ENCODE measurements around the gene FNDC1.

FNDC1 gene

DNA sequence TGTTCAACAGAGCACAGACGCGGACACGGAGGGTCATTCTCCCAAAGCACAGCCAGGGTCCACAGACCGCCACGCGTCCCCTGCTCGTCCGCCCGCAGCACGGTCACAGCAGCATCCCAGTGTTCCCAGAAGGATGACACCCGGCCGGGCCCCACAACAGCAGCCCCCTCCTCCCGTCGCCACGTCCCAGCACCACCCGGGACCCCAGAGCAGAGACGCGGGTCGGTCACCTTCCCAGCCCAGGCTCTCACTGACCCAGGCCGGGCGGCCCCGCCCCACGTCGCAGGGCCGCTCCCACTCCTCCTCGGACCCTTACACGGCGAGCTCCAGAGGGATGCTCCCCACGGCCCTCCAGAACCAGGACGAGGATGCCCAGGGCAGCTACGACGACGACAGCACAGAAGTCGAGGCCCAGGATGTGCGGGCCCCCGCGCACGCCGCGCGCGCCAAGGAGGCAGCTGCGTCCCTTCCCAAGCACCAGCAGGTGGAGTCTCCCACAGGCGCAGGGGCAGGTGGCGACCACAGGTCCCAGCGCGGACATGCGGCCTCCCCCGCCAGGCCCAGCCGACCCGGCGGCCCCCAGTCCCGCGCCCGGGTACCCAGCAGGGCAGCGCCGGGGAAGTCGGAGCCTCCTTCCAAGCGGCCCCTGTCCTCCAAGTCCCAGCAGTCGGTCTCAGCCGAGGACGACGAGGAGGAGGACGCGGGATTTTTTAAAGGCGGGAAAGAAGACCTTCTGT is 64.3 kb downstream of the FNDC1 start:
- H3K9ac ChIP-seq (ENCODE audit: low read depth, low read length): peak overlapping the region; percentile 58

DNA sequence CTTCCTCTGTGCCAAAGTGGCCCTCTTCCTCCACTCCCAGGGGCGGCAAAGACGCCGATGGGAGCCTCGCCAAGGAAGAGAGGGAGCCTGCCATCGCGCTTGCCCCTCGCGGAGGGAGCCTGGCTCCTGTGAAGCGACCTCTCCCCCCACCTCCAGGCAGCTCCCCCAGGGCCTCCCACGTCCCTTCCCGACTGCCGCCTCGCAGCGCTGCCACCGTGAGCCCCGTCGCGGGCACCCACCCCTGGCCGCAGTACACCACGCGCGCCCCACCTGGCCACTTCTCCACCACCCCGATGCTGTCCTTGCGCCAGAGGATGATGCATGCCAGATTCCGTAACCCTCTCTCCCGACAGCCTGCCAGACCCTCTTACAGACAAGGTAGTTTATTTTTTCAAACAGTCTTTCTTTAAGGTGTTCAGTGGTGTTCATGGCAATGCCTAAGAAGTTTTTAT is 64.9 kb downstream of the FNDC1 start:
- no peak overlapping the region for H3K27ac ChIP-seq (ENCODE audit: low read depth, low read length)
- H3K9ac ChIP-seq (ENCODE audit: low read depth, low read length): peak overlapping the region; percentile 58
- peak overlapping the region; percentile 56 for H3K4me3 ChIP-seq (ENCODE audit: low read length)
- no peaks in the 10 kb centered on the region for H3K4me1 ChIP-seq (ENCODE audit: insufficient read depth, low read length)
- H3K27me3 ChIP-seq (ENCODE audit: insufficient read depth, low read length): peaks cover 59% of the 10 kb centered on the region
- H3K36me3 ChIP-seq (ENCODE audit: insufficient read depth, low read length): no peaks in the 10 kb centered on the region
- 29% methylated on average over 26 of the region's 26 CpGs for WGBS
- H3K9me3 ChIP-seq (ENCODE audit: insufficient read depth, low read depth, low read length): no peaks in the 10 kb centered on the region

More for the DNA sequence above, 64.3 kb downstream of the FNDC1 start:
- H3K27ac ChIP-seq (ENCODE audit: low read depth, low read length): no peak overlapping the region
- H3K27me3 ChIP-seq (ENCODE audit: insufficient read depth, low read length): peaks cover 59% of the 10 kb centered on the region
- H3K9me3 ChIP-seq (ENCODE audit: insufficient read depth, low read depth, low read length): no peaks in the 10 kb centered on the region
- H3K4me1 ChIP-seq (ENCODE audit: insufficient read depth, low read length): no peaks in the 10 kb centered on the region
- peak overlapping the region; percentile 56 for H3K4me3 ChIP-seq (ENCODE audit: low read length)
- WGBS: 17% methylated on average over 65 of the region's 66 CpGs
- no peaks in the 10 kb centered on the region for H3K36me3 ChIP-seq (ENCODE audit: insufficient read depth, low read length)

DNA sequence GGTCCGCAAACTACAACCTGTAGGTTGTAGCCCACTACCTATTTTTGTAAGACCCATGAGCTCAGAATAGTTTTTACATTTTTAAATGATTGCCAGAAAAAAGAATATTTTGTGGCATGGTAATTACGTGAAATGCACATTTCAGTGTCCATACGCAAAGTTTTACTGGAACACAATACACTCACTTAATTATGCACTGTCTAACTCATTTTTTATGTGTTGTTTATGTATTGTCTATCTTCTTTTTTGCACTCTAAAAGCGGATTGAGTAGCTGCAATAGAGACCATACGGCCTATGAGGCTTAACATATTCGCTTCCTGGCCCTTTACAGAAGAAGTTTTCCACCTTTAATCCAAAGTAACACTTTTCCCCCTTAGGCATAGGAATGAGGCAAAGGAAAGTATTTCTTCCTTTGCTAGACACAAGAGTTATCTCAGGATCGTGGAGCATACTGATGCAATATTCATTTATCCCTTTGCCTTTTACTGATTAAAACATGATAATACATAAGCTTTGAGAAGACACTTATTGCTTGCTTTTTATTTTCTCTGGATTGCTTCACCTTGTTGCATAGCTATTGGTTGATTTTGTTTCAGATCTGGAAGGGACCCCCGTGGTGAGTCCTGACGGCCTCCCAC is 69.8 kb downstream of the FNDC1 start:
- Histone ChIP-seq H3K4me1 (ENCODE audit: insufficient read depth, low read length) (no peaks in the 10 kb centered on the region), H3K4me3 (ENCODE audit: low read length) (no peak overlapping the region), H3K36me3 (ENCODE audit: insufficient read depth, low read length) (no peaks in the 10 kb centered on the region), H3K27me3 (ENCODE audit: insufficient read depth, low read length) (peaks cover 27% of the 10 kb centered on the region), H3K9me3 (ENCODE audit: insufficient read depth, low read depth, low read length) (no peaks in the 10 kb centered on the region), H3K27ac (ENCODE audit: low read depth, low read length) (no peak overlapping the region), H3K9ac (ENCODE audit: low read depth, low read length) (no peak overlapping the region)
- WGBS: 83% methylated on average over 7 of the region's 9 CpGs

DNA sequence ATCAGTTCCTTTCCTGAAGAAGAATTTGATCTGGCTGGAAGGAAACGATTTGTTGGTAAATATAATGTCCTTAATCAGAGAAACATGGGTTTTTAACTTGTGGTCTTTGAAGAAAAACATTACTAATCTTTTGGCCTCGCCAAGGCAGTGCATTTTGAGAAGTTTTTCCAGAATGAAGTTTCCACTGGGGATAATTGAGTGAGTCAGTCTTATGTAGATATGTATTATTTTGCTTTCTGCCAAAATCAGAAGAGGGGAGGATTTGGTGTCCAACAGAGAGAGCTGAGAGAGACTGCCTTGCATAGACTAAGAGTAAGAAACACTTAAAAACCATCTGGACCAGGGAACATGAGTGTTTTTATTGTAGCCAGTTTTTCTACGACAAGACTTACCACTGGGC is 79.9 kb downstream of the FNDC1 start:
- Histone ChIP-seq H3K27ac (ENCODE audit: low read depth, low read length) (no peak overlapping the region), H3K4me3 (ENCODE audit: low read length) (no peak overlapping the region), H3K9ac (ENCODE audit: low read depth, low read length) (no peak overlapping the region), H3K36me3 (ENCODE audit: insufficient read depth, low read length) (no peaks in the 10 kb centered on the region), H3K9me3 (ENCODE audit: insufficient read depth, low read depth, low read length) (no peaks in the 10 kb centered on the region), H3K4me1 (ENCODE audit: insufficient read depth, low read length) (peaks cover 2% of the 10 kb centered on the region; the same call in 1 of the 2 replicates), H3K27me3 (ENCODE audit: insufficient read depth, low read length) (no peaks in the 10 kb centered on the region)
- 78% methylated on average over 3 of the region's 3 CpGs for WGBS

DNA sequence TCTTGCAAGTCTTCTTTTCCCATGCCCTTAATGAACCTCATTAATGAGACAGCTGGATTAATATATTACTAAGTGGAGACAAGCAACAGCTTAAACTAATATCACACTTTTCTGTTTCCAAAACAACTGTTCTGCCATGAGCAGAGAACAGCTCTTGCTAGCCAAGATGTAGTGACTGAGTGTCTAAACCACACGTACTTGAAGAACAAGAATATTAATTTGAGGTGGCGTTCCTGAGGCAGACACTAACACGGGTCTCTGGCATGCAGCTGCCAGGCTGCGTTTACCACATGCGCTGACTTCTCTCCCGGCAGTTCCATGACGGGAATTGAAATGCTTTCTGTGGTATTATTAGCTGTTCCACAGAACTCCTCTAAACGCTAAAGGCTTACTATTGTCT is 80.6 kb downstream of the FNDC1 start:
- H3K27ac ChIP-seq (ENCODE audit: low read depth, low read length): no peak overlapping the region
- no peaks in the 10 kb centered on the region for H3K36me3 ChIP-seq (ENCODE audit: insufficient read depth, low read length)
- H3K4me3 ChIP-seq (ENCODE audit: low read length): no peak overlapping the region
- 68% methylated on average over 8 of the region's 8 CpGs for WGBS
- H3K4me1 ChIP-seq (ENCODE audit: insufficient read depth, low read length): peaks cover 2% of the 10 kb centered on the region; the same call in 1 of the 2 replicates
- H3K9ac ChIP-seq (ENCODE audit: low read depth, low read length): no peak overlapping the region
- H3K27me3 ChIP-seq (ENCODE audit: insufficient read depth, low read length): no peaks in the 10 kb centered on the region
- no peaks in the 10 kb centered on the region for H3K9me3 ChIP-seq (ENCODE audit: insufficient read depth, low read depth, low read length)

DNA sequence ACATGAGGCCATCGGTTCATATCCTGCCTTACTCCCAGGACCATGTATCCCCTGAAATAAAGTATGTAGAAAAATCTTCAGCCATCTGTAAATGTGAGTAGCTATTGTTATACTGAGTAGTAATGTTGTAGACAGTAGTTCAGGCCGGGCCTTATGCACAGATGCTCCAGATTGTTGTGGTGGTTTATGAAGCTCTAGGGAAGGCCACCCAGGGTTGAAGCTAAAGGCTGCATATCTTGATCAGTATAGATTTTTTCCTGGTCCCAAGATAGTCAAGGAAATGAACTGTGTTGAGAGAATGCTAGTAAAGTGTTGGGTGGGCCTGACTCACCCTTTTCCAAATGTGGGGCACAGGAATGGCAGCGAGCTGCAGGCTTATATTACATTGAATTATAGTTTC is 81.4 kb downstream of the FNDC1 start:
- Histone ChIP-seq H3K4me3 (ENCODE audit: low read length) (no peak overlapping the region), H3K9me3 (ENCODE audit: insufficient read depth, low read depth, low read length) (no peaks in the 10 kb centered on the region), H3K9ac (ENCODE audit: low read depth, low read length) (no peak overlapping the region), H3K4me1 (ENCODE audit: insufficient read depth, low read length) (peaks cover 2% of the 10 kb centered on the region; the same call in 1 of the 2 replicates), H3K27me3 (ENCODE audit: insufficient read depth, low read length) (no peaks in the 10 kb centered on the region), H3K27ac (ENCODE audit: low read depth, low read length) (no peak overlapping the region), H3K36me3 (ENCODE audit: insufficient read depth, low read length) (no peaks in the 10 kb centered on the region)
- WGBS: 82% methylated on average over 3 of the region's 3 CpGs

DNA sequence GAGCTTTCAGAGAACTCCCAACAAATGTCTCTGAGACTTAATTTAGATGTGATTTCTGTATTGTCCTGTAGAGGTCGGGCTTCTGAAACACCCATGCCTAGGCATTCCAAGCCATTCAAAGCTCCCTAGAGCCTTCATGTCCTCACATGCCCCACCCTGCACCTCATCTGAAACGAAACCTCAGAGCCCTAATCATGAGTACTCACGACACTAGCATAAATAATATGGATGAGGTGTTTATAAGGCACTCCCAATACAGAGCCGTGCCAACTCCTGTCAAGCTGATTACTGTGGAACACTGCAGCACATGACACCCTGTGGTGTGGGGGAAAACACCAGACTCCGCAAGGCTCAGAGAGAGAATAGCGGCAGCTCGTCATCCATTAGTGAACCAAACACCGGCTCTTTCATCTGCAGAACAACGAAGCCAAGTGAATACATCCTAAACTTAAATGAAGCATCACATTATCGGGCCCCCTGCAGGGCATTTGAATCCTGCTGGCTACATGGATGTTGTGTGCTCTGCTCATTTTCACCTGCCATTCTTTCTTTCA is 83.8 kb downstream of the FNDC1 start:
- H3K27ac ChIP-seq (ENCODE audit: low read depth, low read length): no peak overlapping the region
- 58% methylated on average over 8 of the region's 10 CpGs for WGBS
- H3K9ac ChIP-seq (ENCODE audit: low read depth, low read length): no peak overlapping the region
- no peaks in the 10 kb centered on the region for H3K27me3 ChIP-seq (ENCODE audit: insufficient read depth, low read length)
- H3K9me3 ChIP-seq (ENCODE audit: insufficient read depth, low read depth, low read length): no peaks in the 10 kb centered on the region
- H3K36me3 ChIP-seq (ENCODE audit: insufficient read depth, low read length): no peaks in the 10 kb centered on the region
- H3K4me1 ChIP-seq (ENCODE audit: insufficient read depth, low read length): peaks cover 2% of the 10 kb centered on the region; the same call in 1 of the 2 replicates
- no peak overlapping the region for H3K4me3 ChIP-seq (ENCODE audit: low read length)

DNA sequence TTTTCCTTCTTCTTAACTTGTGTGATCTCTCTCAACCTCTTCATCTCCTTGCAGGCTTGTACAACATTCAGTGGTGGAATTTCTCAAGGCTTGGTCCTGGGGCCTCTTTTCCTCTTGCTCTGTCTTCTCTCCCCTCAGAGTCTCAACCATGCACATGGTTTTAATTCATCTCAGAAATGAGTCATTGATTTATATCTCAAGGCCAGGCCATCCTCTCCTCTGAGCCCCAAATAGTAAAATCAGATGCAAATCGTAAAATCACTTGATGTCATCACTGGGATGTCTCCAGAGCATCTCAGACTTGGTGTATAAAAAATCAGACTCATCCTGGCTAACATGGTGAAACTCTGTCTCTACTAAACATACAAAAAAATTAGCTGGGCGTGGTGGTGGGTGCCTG is 85.0 kb downstream of the FNDC1 start:
- Histone ChIP-seq H3K4me3 (ENCODE audit: low read length) (no peak overlapping the region), H3K9ac (ENCODE audit: low read depth, low read length) (no peak overlapping the region), H3K36me3 (ENCODE audit: insufficient read depth, low read length) (no peaks in the 10 kb centered on the region), H3K27me3 (ENCODE audit: insufficient read depth, low read length) (no peaks in the 10 kb centered on the region), H3K9me3 (ENCODE audit: insufficient read depth, low read depth, low read length) (no peaks in the 10 kb centered on the region), H3K4me1 (ENCODE audit: insufficient read depth, low read length) (peaks cover 2% of the 10 kb centered on the region; the same call in 1 of the 2 replicates), H3K27ac (ENCODE audit: low read depth, low read length) (no peak overlapping the region)
- WGBS: 77% methylated on average over 2 of the region's 2 CpGs

DNA sequence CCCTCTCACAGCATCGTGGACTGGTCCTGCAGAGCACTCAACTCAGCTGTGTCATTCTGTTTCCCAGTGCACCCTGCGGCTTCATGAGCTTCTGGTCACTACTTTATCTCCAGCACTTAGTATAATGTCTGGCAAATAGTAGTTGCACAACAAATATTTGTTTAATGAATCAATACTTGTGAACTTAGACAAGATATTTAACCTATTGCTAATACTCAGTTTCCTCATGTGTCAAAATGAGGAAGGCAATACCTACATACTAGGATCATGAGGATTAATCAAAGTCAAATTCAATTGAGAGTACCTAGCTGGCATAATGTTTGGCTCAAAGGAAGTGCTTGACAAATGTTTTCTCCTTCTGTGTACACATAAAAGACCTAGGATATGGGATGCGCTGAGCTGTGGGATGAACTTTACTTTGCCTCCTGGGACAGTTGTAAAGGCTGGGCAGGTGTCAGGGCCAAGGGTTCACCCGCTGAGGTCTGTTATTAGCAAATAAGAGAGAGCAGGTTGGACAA is 86.3 kb downstream of the FNDC1 start:
- no peak overlapping the region for H3K4me3 ChIP-seq (ENCODE audit: low read length)
- H3K9ac ChIP-seq (ENCODE audit: low read depth, low read length): no peak overlapping the region
- 65% methylated on average over 4 of the region's 4 CpGs for WGBS
- no peaks in the 10 kb centered on the region for H3K27me3 ChIP-seq (ENCODE audit: insufficient read depth, low read length)
- H3K4me1 ChIP-seq (ENCODE audit: insufficient read depth, low read length): peaks cover 2% of the 10 kb centered on the region; the same call in 1 of the 2 replicates
- H3K36me3 ChIP-seq (ENCODE audit: insufficient read depth, low read length): no peaks in the 10 kb centered on the region
- H3K9me3 ChIP-seq (ENCODE audit: insufficient read depth, low read depth, low read length): no peaks in the 10 kb centered on the region
- no peak overlapping the region for H3K27ac ChIP-seq (ENCODE audit: low read depth, low read length)

DNA sequence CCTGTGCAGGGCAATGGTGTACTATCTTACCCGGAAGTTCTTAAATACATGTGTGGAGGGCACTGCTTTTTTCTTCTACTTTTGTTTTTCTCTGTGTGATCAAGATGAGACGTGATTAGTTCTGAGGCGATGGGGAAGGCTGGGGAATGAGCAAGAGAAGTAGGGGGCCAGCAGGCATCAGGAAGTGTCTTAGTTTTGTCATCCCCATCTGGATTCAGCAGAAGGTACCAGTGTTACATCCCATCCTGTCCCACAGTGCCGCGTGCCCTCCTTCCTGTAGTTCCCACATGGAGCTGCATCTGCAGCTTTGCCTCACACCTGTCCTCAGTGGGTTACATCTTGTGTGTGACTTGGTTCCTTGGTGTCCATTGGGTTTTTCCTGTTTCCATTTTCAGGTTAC is 86.9 kb downstream of the FNDC1 start:
- Histone ChIP-seq H3K4me1 (ENCODE audit: insufficient read depth, low read length) (peaks cover 2% of the 10 kb centered on the region; the same call in 1 of the 2 replicates), H3K9ac (ENCODE audit: low read depth, low read length) (no peak overlapping the region), H3K27me3 (ENCODE audit: insufficient read depth, low read length) (no peaks in the 10 kb centered on the region), H3K36me3 (ENCODE audit: insufficient read depth, low read length) (no peaks in the 10 kb centered on the region), H3K4me3 (ENCODE audit: low read length) (no peak overlapping the region), H3K27ac (ENCODE audit: low read depth, low read length) (no peak overlapping the region), H3K9me3 (ENCODE audit: insufficient read depth, low read depth, low read length) (no peaks in the 10 kb centered on the region)
- 95% methylated on average over 5 of the region's 5 CpGs for WGBS

DNA sequence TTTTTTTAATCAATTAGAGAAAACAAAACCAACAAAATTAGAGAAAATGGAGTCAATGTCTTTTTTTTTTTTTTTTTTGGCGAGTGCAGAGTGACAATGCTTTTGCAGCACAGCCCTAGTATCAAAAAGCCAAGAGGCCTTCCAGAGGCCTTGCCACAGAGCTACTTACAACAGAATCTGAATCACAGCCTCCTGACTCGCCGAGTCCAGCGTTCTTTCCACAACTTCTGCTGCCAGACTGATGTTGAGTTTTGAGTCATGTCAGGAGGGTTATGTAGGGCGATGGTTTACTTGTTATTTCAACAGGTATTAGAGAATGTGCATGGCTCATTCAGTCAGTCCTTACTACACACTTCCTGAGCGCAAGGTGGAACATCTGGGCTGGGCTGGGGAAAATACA is 88.6 kb downstream of the FNDC1 start:
- 86% methylated on average over 5 of the region's 6 CpGs for WGBS

More for the DNA sequence above, 88.6 kb downstream of the FNDC1 start:
- no peaks in the 10 kb centered on the region for H3K36me3 ChIP-seq (ENCODE audit: insufficient read depth, low read length)
- H3K9me3 ChIP-seq (ENCODE audit: insufficient read depth, low read depth, low read length): no peaks in the 10 kb centered on the region
- peaks cover 2% of the 10 kb centered on the region; the same call in 1 of the 2 replicates for H3K4me1 ChIP-seq (ENCODE audit: insufficient read depth, low read length)
- H3K9ac ChIP-seq (ENCODE audit: low read depth, low read length): no peak overlapping the region
- H3K27ac ChIP-seq (ENCODE audit: low read depth, low read length): no peak overlapping the region
- H3K27me3 ChIP-seq (ENCODE audit: insufficient read depth, low read length): no peaks in the 10 kb centered on the region
- no peak overlapping the region for H3K4me3 ChIP-seq (ENCODE audit: low read length)

Measured in HUES64 (cell line).